Hair follicle dermal papilla cell (primary cell): ENCODE measurements around the gene GOLGA8Q. TPM values are rescaled to one million over a fixed set of nuclear protein-coding genes. Genes with fewer than 3 reads are reported as not detected.

Source experiments
- small RNA-seq: library from RNA; depleted of rRNA; stranded (forward); fragments of <200 nt; gene quantifications from one replicate; pipeline ENCODE3, GENCODE V24; 2012
- total RNA-seq: library from RNA; depleted of rRNA; stranded (reverse); fragments of >200 nt; gene quantifications from 2 replicates; pipeline ENCODE4 v1.2.3, GENCODE V29; 2012

Gene GOLGA8Q
- 0.49 and 1.1 TPM in 2 replicates for total RNA-seq

GRCh38 chr15:30551750-30552149 is at the start of gene GOLGA8Q:
Gene GOLGA8Q (plus strand): TSS chr15:30552050. CDS start chr15:30552078, 28 bp downstream.

GRCh38 chr15:30603796-30604195 is 51.9 kb downstream of the GOLGA8Q start, which contains the start of gene GOLGA8H:
Gene GOLGA8H (plus strand): TSS chr15:30604028. CDS start chr15:30604126, 98 bp downstream.

Small RNAs within 50 kb of the gene (small RNA-seq; reads per million reads assigned to genes)
- gene RF00096: not detected
- gene RN7SL796P: not detected

Other genes starting within 250 kb of the GOLGA8Q start
- 0.32 and 2.2 TPM in 2 replicates for gene CHRFAM7A, start 158.5 kb upstream of the GOLGA8Q start, total RNA-seq
- gene GOLGA8R, start 137.8 kb upstream of the GOLGA8Q start, total RNA-seq: 1.8 and 4.0 TPM in 2 replicates
- gene GOLGA8H, start 52.0 kb downstream of the GOLGA8Q start, total RNA-seq: 0.65 and 0.85 TPM in 2 replicates